T-cell (primary cell): ENCODE data around the gene NDUFS2. TPM values are rescaled to one million over a fixed set of nuclear protein-coding genes. Genes with fewer than 3 reads are reported as not detected.
A peak's percentile ranks its signal among the peaks of the same experiment; 100 is the strongest.

Source experiments
- ATAC-seq, 4 experiments: fragments of 200-7000 bp in 3 of 4; fragments of 150-1000 bp in 1 of 4; cut with Tn5 transposase; replicated peaks in 1 of 4; 1 replicate in 3 of 4; 2 replicates in 1 of 4; pipeline ENCODE4 v1.10.0; 2021; ENCODE audit warnings: moderate library complexity in 3 of 4, mild to moderate bottlenecking in 2 of 4, moderate number of reproducible peaks in 1 of 4
- CTCF ChIA-PET, 2 donors: fragments of 300-600 bp; sonication (Branson Sonifier 250); formaldehyde crosslinking; loops; one replicate each; lab custom pipeline; 2022; ENCODE audit warnings: antibody characterized with exemption in 2 of 2; lab: Charles Lee
- POLR2A ChIA-PET, 2 donors: fragments of 300-600 bp; sonication (Branson Sonifier 250); formaldehyde crosslinking; loops; one replicate each; lab custom pipeline; 2022; ENCODE audit warnings: antibody characterized with exemption in 2 of 2; lab: Charles Lee
- DNase-seq, 35 experiments: peaks; one replicate each; pipeline versions ENCODE4 v3.0.0 to v3.0.0-alpha.2; 2013 to 2023
- H3K27ac ChIP-seq: one replicate; pipeline ENCODE4 v1.5.1; 2013; ENCODE audit warnings: low read length
- H3K27me3 ChIP-seq, 2 experiments: replicated peaks in 1 of 2; 1 replicate in 1 of 2; 2 replicates in 1 of 2; pipeline versions ENCODE4 v1.6.1 to v1.7.0; 2013; ENCODE audit warnings: low read length in 1 of 2, mixed read lengths in 1 of 2; ENCODE audit not compliant: control insufficient read depth in 2 of 2, insufficient read depth in 2 of 2; ENCODE audit errors: extremely low read depth in 1 of 2
- H3K36me3 ChIP-seq, 2 donors: 1 replicate in 1 of 2; 2 replicates in 1 of 2; pipeline versions ENCODE4 v1.6.1 to v1.7.0; 2013; ENCODE audit warnings: low read length in 1 of 2; ENCODE audit not compliant: control insufficient read depth in 2 of 2, insufficient read depth in 1 of 2; ENCODE audit errors: extremely low read depth in 1 of 2
- H3K4me1 ChIP-seq, 2 experiments: 1 replicate in 1 of 2; 2 replicates in 1 of 2; pipeline versions ENCODE4 v1.6.1 to v1.7.0; 2013; ENCODE audit warnings: low read length in 2 of 2, mixed read lengths in 1 of 2; ENCODE audit not compliant: insufficient read depth in 2 of 2, control insufficient read depth in 1 of 2; ENCODE audit errors: extremely low read depth in 1 of 2
- H3K4me3 ChIP-seq, 2 donors: 1 replicate in 1 of 2; 2 replicates in 1 of 2; pipeline versions ENCODE4 v1.5.1 to v1.7.0; 2013; ENCODE audit warnings: mild to moderate bottlenecking in 2 of 2, low read length in 1 of 2, moderate library complexity in 1 of 2; ENCODE audit not compliant: control insufficient read depth in 1 of 2; ENCODE audit errors: extremely low read depth in 1 of 2
- H3K9me3 ChIP-seq: 2 replicates; pipeline ENCODE4 v1.7.0; 2013
- H3K27ac Mint-ChIP-seq, 2 donors: one replicate each; pipeline ENCODE4 v1.8.0; 2020 to 2021; ENCODE audit warnings: mild to moderate bottlenecking in 2 of 2, mixed read lengths in 2 of 2
- H3K27me3 Mint-ChIP-seq, 2 donors: one replicate each; pipeline ENCODE4 v1.8.0; 2021 to 2022; ENCODE audit warnings: mixed read lengths in 2 of 2
- H3K36me3 Mint-ChIP-seq: one replicate; pipeline ENCODE4 v1.8.0; 2021; ENCODE audit warnings: mixed read lengths
- H3K4me1 Mint-ChIP-seq, 3 donors: one replicate each; pipeline ENCODE4 v1.8.0; 2020 to 2022; ENCODE audit warnings: mixed read lengths in 3 of 3, mild to moderate bottlenecking in 1 of 3
- H3K4me3 Mint-ChIP-seq, 3 donors: one replicate each; pipeline ENCODE4 v1.8.0; 2020 to 2022; ENCODE audit warnings: mild to moderate bottlenecking in 3 of 3, mixed read lengths in 3 of 3, moderate library complexity in 3 of 3
- H3K9me3 Mint-ChIP-seq, 3 donors: one replicate each; pipeline ENCODE4 v1.8.0; 2020 to 2022; ENCODE audit warnings: mixed read lengths in 3 of 3
- WGBS: methylation state at CpG from one replicate; pipeline ENCODE4 v1.1.5; 2013; ENCODE audit warnings: missing lambda C conversion rate; ENCODE audit not compliant: insufficient coverage; 5-methylcytosine and 5-hydroxymethylcytosine counted together
- total RNA-seq, 35 experiments: library from RNA in 6 of 35; stranded (reverse) in 6 of 35; fragments of 120-200 nt in 1 of 35; gene quantifications; one replicate each; pipeline versions ENCODE4 v1.2.1 to v1.2.4 and lab custom pipeline; 2013 to 2026

NDUFS2 gene
- total RNA-seq, 5 donors from 2014 or later (not counting 1 experiment from before 2014, with no cell fraction given) = 57.3 to 92.2 (median 88.2) TPM

DNA sequence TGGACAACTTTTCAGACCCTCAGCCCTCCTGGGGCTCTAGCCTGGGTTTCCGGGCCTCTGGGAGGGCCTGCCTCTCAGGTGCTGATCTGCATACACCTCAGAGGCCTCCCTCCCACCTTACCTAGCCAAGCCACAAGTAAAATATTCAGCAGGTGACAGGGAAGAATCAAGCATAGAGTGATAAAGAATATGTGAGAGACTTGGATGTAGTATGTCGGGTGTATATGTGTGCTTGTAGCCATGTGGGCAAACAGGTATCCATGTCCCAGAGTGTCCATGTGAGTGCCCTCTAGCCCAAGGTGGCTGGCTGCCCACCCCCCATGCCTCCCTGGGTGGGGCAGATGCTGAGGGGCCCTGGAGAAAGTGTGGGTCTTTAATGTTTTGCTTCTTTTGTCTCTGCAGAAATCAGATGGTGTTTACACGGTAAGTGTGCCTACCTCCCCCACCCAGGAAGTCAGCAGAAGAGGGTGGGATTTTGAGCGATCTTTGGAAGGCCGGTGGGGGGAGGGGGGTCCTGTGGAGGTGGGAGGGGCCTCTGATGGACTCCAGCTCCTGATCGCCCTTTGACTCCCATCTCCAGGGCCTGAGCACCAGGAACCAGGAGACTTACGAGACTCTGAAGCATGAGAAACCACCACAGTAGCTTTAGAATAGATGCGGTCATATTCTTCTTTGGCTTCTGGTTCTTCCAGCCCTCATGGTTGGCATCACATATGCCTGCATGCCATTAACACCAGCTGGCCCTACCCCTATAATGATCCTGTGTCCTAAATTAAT lies 16.3 kb downstream of the NDUFS2 start:
- H3K36me3 ChIP-seq = peaks cover 0 to 11% of the 10 kb centered on the region in 2 donors
- H3K9me3 ChIP-seq = no peaks in the 10 kb centered on the region
- DNase-seq (peak in 1 of 35 experiments; percentile 20), ATAC-seq (peak; percentile 47 to 72 (median 62))
- no peak overlapping the region for H3K4me3 ChIP-seq
- H3K4me3 Mint-ChIP-seq = peak overlapping the region in 2 of 3 donors; percentile 18 to 69
- ChIA-PET POLR2A (interaction anchor here in 1 of 2 donors (0.5 to 0.6 kb wide), 3 partner anchors 10 to 53 kb away, joined by 3 to 4 read pairs (median 3); no protein-coding TSS in a partner anchor), CTCF (interaction anchor here in 1 of 2 donors (0.5 to 1.3 kb wide), 4 partner anchors 9 to 87 kb away, joined by 3 to 4 read pairs (median 4); partner anchors contain the start of gene PPOX)
- no peaks in the 10 kb centered on the region for H3K9me3 Mint-ChIP-seq
- H3K27me3 ChIP-seq = no peaks in the 10 kb centered on the region
- H3K27ac Mint-ChIP-seq = peak overlapping the region; percentile 94 to 97
- peaks cover 49 to 60% (median 55%) of the 10 kb centered on the region in 3 donors for H3K4me1 Mint-ChIP-seq
- peak overlapping the region; percentile 20 for H3K27ac ChIP-seq
- H3K27me3 Mint-ChIP-seq = no peaks in the 10 kb centered on the region
- peaks cover 21 to 29% of the 10 kb centered on the region in 2 experiments for H3K4me1 ChIP-seq
- WGBS = 65% methylated on average over 2 of the region's 8 CpGs
- H3K36me3 Mint-ChIP-seq = peaks cover 16% of the 10 kb centered on the region

DNA sequence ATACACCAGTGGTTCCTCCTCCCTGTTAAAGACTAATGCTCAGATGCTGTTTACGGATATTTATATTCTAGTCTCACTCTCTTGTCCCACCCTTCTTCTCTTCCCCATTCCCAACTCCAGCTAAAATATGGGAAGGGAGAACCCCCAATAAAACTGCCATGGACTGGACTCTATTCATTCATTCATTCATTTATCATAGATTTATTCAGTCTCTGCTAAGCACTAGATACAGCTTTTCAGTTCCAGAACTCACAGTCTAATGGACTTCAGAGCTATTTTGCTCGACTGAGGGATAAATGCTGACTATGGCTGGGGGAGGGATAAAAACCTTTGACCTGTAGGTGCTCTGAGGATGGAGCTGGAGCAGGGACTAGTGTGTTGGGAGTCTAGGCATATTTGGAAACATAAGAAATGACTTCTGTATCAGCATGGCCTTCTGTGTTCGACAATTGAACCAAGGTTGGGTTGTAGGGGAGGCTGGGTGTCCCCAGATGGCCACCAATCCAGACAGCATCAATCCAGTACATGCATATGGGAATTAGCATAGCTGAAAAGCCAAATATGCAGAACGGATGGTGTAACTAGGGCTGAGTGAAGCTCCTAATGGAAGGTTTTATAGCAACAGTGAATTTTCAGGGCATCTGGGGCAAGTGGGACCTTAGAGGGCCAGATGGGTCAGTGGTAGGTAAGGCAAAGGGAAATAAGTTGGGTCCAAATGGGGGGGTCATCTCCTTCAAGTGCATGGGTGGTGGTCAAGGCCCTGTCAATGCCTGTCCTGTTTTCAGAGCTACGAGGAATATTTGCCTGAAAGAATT lies 17.1 kb downstream of the NDUFS2 start:
- Histone ChIP-seq H3K27ac (no peak overlapping the region), H3K9me3 (no peaks in the 10 kb centered on the region), H3K36me3 (peaks cover 0 to 3% of the 10 kb centered on the region in 2 donors), H3K27me3 (no peaks in the 10 kb centered on the region), H3K4me3 (no peak overlapping the region), H3K4me1 (peaks cover 21 to 29% of the 10 kb centered on the region in 2 experiments)
- H3K27ac Mint-ChIP-seq = peak overlapping the region; percentile 94 to 97
- no peaks in the 10 kb centered on the region for H3K9me3 Mint-ChIP-seq
- CTCF ChIA-PET = interaction anchor here (0.5 to 1.6 kb wide), 5 partner anchors 8 to 87 kb away, joined by 3 to 6 read pairs (median 3); partner anchors contain the start of gene PPOX (in 1 of the 2)
- 86% methylated on average over 1 of the region's 5 CpGs for WGBS
- H3K4me3 Mint-ChIP-seq = peak overlapping the region in 1 of 3 donors; percentile 69
- ATAC-seq (no peak), DNase-seq (no peak)
- H3K4me1 Mint-ChIP-seq = peaks cover 49 to 65% (median 58%) of the 10 kb centered on the region in 3 donors
- POLR2A ChIA-PET = interaction anchor here in 1 of 2 donors (0.5 to 0.8 kb wide), 3 partner anchors 11 to 53 kb away, joined by 3 read pairs; partner anchors contain the start of gene PPOX
- H3K36me3 Mint-ChIP-seq = peaks cover 8% of the 10 kb centered on the region
- no peaks in the 10 kb centered on the region for H3K27me3 Mint-ChIP-seq

DNA sequence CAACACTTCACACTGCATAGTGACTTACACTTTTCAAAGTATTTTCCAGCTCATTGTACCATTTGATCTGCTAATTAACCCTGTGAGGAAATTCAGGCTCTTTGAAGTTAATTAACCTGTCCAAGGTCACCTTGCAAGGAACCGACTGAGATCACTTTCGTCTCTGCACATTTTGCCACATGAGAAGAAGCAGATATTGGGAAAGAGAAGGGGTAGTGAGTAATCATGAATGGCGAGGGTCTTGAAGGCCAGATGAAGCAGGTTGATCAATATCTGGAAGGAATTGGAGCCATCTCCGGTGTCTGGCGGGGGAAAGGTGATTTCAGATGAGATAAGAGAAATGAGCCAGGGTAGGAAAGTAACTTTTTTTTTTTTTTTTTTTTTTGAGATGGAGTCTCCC lies 17.8 kb downstream of the NDUFS2 start:
- DNase-seq (no peak), ATAC-seq (no peak)
- H3K27ac ChIP-seq = no peak overlapping the region
- peaks cover 3% of the 10 kb centered on the region for H3K36me3 Mint-ChIP-seq
- H3K36me3 ChIP-seq = no peaks in the 10 kb centered on the region
- POLR2A ChIA-PET = interaction anchor here in 1 of 2 donors (0.8 kb wide), 1 partner anchor 54 kb away, joined by 3 read pairs; the partner anchor contains the start of gene PPOX
- H3K9me3 ChIP-seq = no peaks in the 10 kb centered on the region
- no peaks in the 10 kb centered on the region for H3K27me3 Mint-ChIP-seq
- peaks cover 21 to 29% of the 10 kb centered on the region in 2 experiments for H3K4me1 ChIP-seq
- no peak overlapping the region for H3K4me3 ChIP-seq
- H3K27me3 ChIP-seq = no peaks in the 10 kb centered on the region
- peak overlapping the region; percentile 94 to 97 for H3K27ac Mint-ChIP-seq
- CTCF ChIA-PET = interaction anchor here (0.7 to 1.6 kb wide), 4 partner anchors 9 to 119 kb away, joined by 3 to 6 read pairs (median 3); no protein-coding TSS in a partner anchor
- peaks cover 47 to 60% (median 56%) of the 10 kb centered on the region in 3 donors for H3K4me1 Mint-ChIP-seq
- H3K9me3 Mint-ChIP-seq = no peaks in the 10 kb centered on the region
- no peak overlapping the region for H3K4me3 Mint-ChIP-seq
- WGBS = 76% methylated on average over 3 of the region's 5 CpGs

DNA sequence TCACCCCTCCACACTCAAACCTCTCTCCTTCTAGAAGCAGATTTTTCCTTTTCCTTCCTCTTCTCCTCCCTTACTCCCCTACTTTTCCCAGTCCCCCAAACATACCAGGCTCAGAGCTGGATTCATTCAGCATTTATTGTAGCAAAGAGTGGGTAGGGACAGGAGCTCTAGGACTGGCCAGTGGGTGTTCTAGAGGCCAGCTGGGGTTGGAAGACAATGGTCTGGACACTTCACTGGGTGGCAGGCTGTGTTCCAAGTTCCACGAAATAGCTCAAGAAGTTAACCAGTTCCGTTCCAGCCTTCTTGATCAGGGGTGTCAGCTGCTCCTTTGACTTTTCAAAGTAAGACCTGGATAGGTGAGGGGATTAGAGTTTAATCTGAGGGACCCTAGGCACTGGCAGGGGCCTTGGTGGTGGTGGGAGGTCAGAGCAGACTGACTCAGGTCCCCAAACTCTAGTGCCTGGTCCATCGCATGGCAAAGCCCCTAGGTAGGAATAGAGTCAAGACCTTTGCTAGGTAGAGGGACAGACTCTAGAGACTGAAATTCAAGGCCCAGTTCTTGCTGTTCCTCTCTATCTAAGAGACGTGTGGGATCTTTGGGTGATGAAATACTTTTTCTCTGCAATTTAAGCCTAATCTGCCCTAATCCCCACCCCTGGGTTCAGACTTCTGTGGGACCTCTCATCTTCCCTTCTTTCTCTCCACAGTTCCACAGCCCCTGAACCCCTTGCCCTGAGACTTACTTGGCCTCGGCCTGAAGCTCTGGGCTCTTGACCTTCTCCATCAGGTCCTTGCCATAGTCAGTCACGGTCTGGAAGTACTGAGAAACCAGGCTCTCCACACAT lies 20.2 kb downstream of the NDUFS2 start:
- peak overlapping the region; percentile 15 to 22 for H3K27ac Mint-ChIP-seq
- WGBS = 96% methylated on average over 4 of the region's 6 CpGs
- POLR2A ChIA-PET = interaction anchor here in 1 of 2 donors (0.5 to 0.6 kb wide), 3 partner anchors 64 to 903 kb away, joined by 6 read pairs; no protein-coding TSS in a partner anchor

DNA sequence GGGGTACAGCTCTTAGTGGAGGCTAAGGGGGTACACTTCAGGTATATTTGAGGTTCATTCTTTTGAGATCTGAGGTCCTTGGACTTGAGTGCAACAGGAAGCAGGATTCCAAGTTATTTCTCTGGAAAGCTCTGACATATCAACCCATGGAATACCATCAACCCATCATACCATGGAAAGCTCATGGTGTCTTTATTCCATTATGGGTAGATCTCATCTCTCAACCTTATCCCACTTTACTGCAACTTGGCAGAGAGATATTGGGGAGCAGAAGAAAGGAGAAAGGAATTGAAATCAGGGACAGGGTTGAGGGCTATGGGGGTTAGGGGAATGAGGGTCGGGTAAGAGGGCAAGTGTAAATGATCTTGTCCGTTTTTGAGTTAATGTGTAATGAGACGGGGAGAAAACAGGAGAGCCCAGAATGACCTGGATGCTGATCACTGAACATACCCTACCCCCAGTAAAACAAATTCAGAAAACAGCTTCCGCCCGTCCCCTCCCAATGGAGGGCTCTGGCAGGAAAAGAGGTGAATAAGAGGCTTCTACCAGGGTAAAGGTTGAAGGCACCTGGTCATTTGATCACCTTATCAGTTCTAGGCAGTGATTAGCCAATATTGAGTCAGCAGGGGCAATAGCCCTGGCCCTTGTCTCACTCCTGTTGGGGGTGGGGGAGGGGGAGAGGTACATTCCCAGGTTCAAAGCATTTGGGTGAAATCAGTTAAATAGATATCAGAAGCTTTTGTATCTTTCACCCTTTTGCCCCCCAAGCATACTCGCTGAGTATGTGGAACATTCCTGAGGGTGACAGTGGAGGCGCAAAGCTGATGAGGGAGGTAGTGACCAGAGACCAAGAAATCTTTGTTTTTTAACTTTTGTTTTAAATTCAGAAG lies 21.9 kb downstream of the NDUFS2 start:
- Mint-ChIP-seq H3K4me3 (no peak overlapping the region), H3K4me1 (peaks cover 48 to 61% (median 49%) of the 10 kb centered on the region in 3 donors), H3K27ac (peak overlapping the region in 1 of 2 donors; percentile 63), H3K27me3 (no peaks in the 10 kb centered on the region), H3K36me3 (peaks cover 13% of the 10 kb centered on the region), H3K9me3 (no peaks in the 10 kb centered on the region)
- ATAC-seq (no peak), DNase-seq (no peak)
- H3K27me3 ChIP-seq = no peaks in the 10 kb centered on the region
- H3K4me3 ChIP-seq = no peak overlapping the region
- no peak overlapping the region for H3K27ac ChIP-seq
- no peaks in the 10 kb centered on the region for H3K9me3 ChIP-seq
- peaks cover 20 to 37% of the 10 kb centered on the region in 2 experiments for H3K4me1 ChIP-seq
- POLR2A ChIA-PET = no interaction called here
- CTCF ChIA-PET = interaction anchor here (0.6 to 2.8 kb wide), 6 partner anchors 20 to 740 kb away, joined by 3 to 76 read pairs (median 4); partner anchors contain the start of gene NDUFS2 (in 1 of the 2)
- peaks cover 0 to 14% of the 10 kb centered on the region in 2 donors for H3K36me3 ChIP-seq
- no CpG with 5 or more reads among the region's 7 CpGs for WGBS

More for the DNA sequence above, 20.2 kb downstream of the NDUFS2 start:
- Histone ChIP-seq H3K4me1 (peaks cover 27 to 45% of the 10 kb centered on the region in 2 experiments), H3K4me3 (no peak overlapping the region), H3K36me3 (no peaks in the 10 kb centered on the region), H3K9me3 (no peaks in the 10 kb centered on the region), H3K27ac (no peak overlapping the region), H3K27me3 (no peaks in the 10 kb centered on the region)
- no peaks in the 10 kb centered on the region for H3K9me3 Mint-ChIP-seq
- H3K36me3 Mint-ChIP-seq = peaks cover under 1% of the 10 kb centered on the region
- H3K27me3 Mint-ChIP-seq = no peaks in the 10 kb centered on the region
- no peak overlapping the region for H3K4me3 Mint-ChIP-seq
- H3K4me1 Mint-ChIP-seq = peaks cover 58 to 65% (median 62%) of the 10 kb centered on the region in 3 donors
- CTCF ChIA-PET = interaction anchor here in 1 of 2 donors (0.6 kb wide), 1 partner anchor 84 kb away, joined by 6 read pairs; no protein-coding TSS in a partner anchor
- DNase-seq = no peak
- ATAC-seq = no peak
